ENCODE measurements around the gene VSTM4. TPM values are rescaled to one million over a fixed set of nuclear protein-coding genes. Genes with fewer than 3 reads are reported as not detected.

Gene VSTM4
- total RNA-seq, 1 experiment from 2014 or later: not detected

- Histone ChIP-seq H3K4me1 (replicated peaks; ENCODE audit: insufficient read depth) (no peaks in the 10 kb centered on the region), H3K9me2 (ENCODE audit: insufficient read depth) (no peaks in the 10 kb centered on the region), H2AFZ (no peak overlapping the region), H3K9me3 (ENCODE audit: insufficient read depth, low read depth) (no peaks in the 10 kb centered on the region), H3K27ac (no peak overlapping the region), H3K79me2 (ENCODE audit: low read depth) (no peaks in the 10 kb centered on the region), H3F3A (ENCODE audit: insufficient read depth, low read depth) (no peaks in the 10 kb centered on the region), H3K27me3 (ENCODE audit: insufficient read depth, low read depth) (peaks cover 5% of the 10 kb centered on the region; the same call in 1 of the 2 replicates), H3K4me3 (no peak overlapping the region), H3K4me2 (no peak overlapping the region), H3K36me3 (ENCODE audit: low read depth) (no peaks in the 10 kb centered on the region), H4K20me1 (ENCODE audit: insufficient read depth) (no peaks in the 10 kb centered on the region)
- no TSS peak for BruUV-seq (replicated peaks)
- ChIA-PET POLR2A (ENCODE audit: unreplicated experiment) (no interaction called here), CTCF (no interaction called here)
- TF ChIP-seq CTCF (conservative IDR thresholded peaks at IDR 0.05) (no peak), EZH2 (IDR thresholded peaks at IDR 0.05; ENCODE audit: low read depth) (no peak)
- intact Hi-C loops (cut with micrococcal nuclease; ENCODE audit: unreplicated experiment): no loop called here
- DNase-seq: no peak
These were observed 121.7 kb downstream of the VSTM4 start for GRCh38 chr10:48993627-48994026.

- TF ChIP-seq CTCF (conservative IDR thresholded peaks at IDR 0.05): no peak
- TF ChIP-seq EZH2 (IDR thresholded peaks at IDR 0.05; ENCODE audit: low read depth): no peak
- H3K27ac ChIP-seq: no peak overlapping the region
- H3K4me1 ChIP-seq (replicated peaks; ENCODE audit: insufficient read depth): no peaks in the 10 kb centered on the region
- ChIA-PET POLR2A (ENCODE audit: unreplicated experiment) (no interaction called here), CTCF (no interaction called here)
- no peaks in the 10 kb centered on the region for H3F3A ChIP-seq (ENCODE audit: insufficient read depth, low read depth)
- no peak overlapping the region for H2AFZ ChIP-seq
- H3K36me3 ChIP-seq (ENCODE audit: low read depth): no peaks in the 10 kb centered on the region
- no TSS peak for BruUV-seq (replicated peaks)
- peaks cover 5% of the 10 kb centered on the region; the same call in 1 of the 2 replicates for H3K27me3 ChIP-seq (ENCODE audit: insufficient read depth, low read depth)
- intact Hi-C loops (cut with micrococcal nuclease; ENCODE audit: unreplicated experiment): no loop called here
- no peak overlapping the region for H3K4me3 ChIP-seq
- H3K9me2 ChIP-seq (ENCODE audit: insufficient read depth): no peaks in the 10 kb centered on the region
- no peak overlapping the region for H3K4me2 ChIP-seq
- no peak for DNase-seq
- no peaks in the 10 kb centered on the region for H4K20me1 ChIP-seq (ENCODE audit: insufficient read depth)
- H3K79me2 ChIP-seq (ENCODE audit: low read depth): no peaks in the 10 kb centered on the region
- no peaks in the 10 kb centered on the region for H3K9me3 ChIP-seq (ENCODE audit: insufficient read depth, low read depth)
These were observed 125.1 kb downstream of the VSTM4 start for GRCh38 chr10:48990226-48990625.

GRCh38 chr10:48985621-48986158 is 129.6 kb downstream of the VSTM4 start:
- H3K27me3 ChIP-seq (ENCODE audit: insufficient read depth, low read depth): peaks cover 11% of the 10 kb centered on the region; the same call in 1 of the 2 replicates

More at GRCh38 chr10:48985621-48986158, 129.6 kb downstream of the VSTM4 start:
- Histone ChIP-seq H4K20me1 (ENCODE audit: insufficient read depth) (no peaks in the 10 kb centered on the region), H3K4me1 (replicated peaks; ENCODE audit: insufficient read depth) (no peaks in the 10 kb centered on the region), H3F3A (ENCODE audit: insufficient read depth, low read depth) (no peaks in the 10 kb centered on the region), H3K4me3 (no peak overlapping the region), H2AFZ (no peak overlapping the region), H3K4me2 (no peak overlapping the region), H3K9me2 (ENCODE audit: insufficient read depth) (no peaks in the 10 kb centered on the region), H3K27ac (no peak overlapping the region), H3K9me3 (ENCODE audit: insufficient read depth, low read depth) (no peaks in the 10 kb centered on the region), H3K36me3 (ENCODE audit: low read depth) (no peaks in the 10 kb centered on the region), H3K79me2 (ENCODE audit: low read depth) (no peaks in the 10 kb centered on the region)
- no TSS peak for BruUV-seq (replicated peaks)
- intact Hi-C loops (cut with micrococcal nuclease; ENCODE audit: unreplicated experiment): loop anchor here (10.0 kb wide), 1 partner anchor 419 kb away; no protein-coding TSS in a partner anchor
- CTCF ChIA-PET: no interaction called here
- POLR2A ChIA-PET (ENCODE audit: unreplicated experiment): no interaction called here
- TF ChIP-seq EZH2 (IDR thresholded peaks at IDR 0.05; ENCODE audit: low read depth) (no peak), CTCF (conservative IDR thresholded peaks at IDR 0.05) (no peak)
- DNase-seq: no peak

Data from PC-9 (cell line).